HG02642 (cell line): ENCODE results near the gene ERFL.
A peak's percentile ranks its signal among the peaks of the same experiment; 100 is the strongest.
"Not testable (repeated sequence)": the region's sequence is repeated elsewhere in the genome, so short reads cannot be mapped to it uniquely, and the experiment has no call there.

Experiments
- ATAC-seq: cut with Tn5 transposase; IDR thresholded peaks from one replicate; pipeline ENCODE4 v1.9.1; 2021; ENCODE audit warnings: mild to moderate bottlenecking; ENCODE audit not compliant: unreplicated experiment, poor library complexity

ERFL gene

GRCh38 chr19:41944336-41944735 lies 16.1 kb upstream of the ERFL start:
- no peak for ATAC-seq

- ATAC-seq: no peak
Measured at GRCh38 chr19:41941410-41942202, 13.4 kb upstream of the ERFL start.

- ATAC-seq: no peak
Measured at GRCh38 chr19:41940731-41941409, 12.6 kb upstream of the ERFL start.

GRCh38 chr19:41939861-41940730 lies 11.8 kb upstream of the ERFL start:
- ATAC-seq: no peak

- ATAC-seq: not testable (repeated sequence)
Measured at GRCh38 chr19:41939209-41939608, 11.0 kb upstream of the ERFL start.

GRCh38 chr19:41937525-41938468 lies 9.5 kb upstream of the ERFL start:
- no peak for ATAC-seq

- no peak for ATAC-seq
Measured at GRCh38 chr19:41936961-41937360, 8.7 kb upstream of the ERFL start.

GRCh38 chr19:41936416-41936850 lies 8.2 kb upstream of the ERFL start:
- no peak for ATAC-seq

GRCh38 chr19:41935760-41936415 lies 7.6 kb upstream of the ERFL start:
- ATAC-seq: no peak

GRCh38 chr19:41934849-41935374 lies 6.7 kb upstream of the ERFL start:
- peak; percentile 54 for ATAC-seq

GRCh38 chr19:41933693-41934426 lies 5.6 kb upstream of the ERFL start:
- no peak for ATAC-seq

GRCh38 chr19:41932720-41933332 lies 4.6 kb upstream of the ERFL start:
- no peak for ATAC-seq

- ATAC-seq: no peak
Measured at GRCh38 chr19:41932259-41932719, 4.0 kb upstream of the ERFL start.

- no peak for ATAC-seq
Measured at GRCh38 chr19:41930926-41931592, 2.8 kb upstream of the ERFL start.

- ATAC-seq: no peak
Measured at GRCh38 chr19:41930322-41930722, 2.1 kb upstream of the ERFL start.

GRCh38 chr19:41929536-41930071 lies 1.4 kb upstream of the ERFL start:
- ATAC-seq: no peak
